ENCODE data around the gene SGSH.
A peak's percentile ranks its signal among the peaks of the same experiment; 100 is the strongest.

The SGSH gene

DNA sequence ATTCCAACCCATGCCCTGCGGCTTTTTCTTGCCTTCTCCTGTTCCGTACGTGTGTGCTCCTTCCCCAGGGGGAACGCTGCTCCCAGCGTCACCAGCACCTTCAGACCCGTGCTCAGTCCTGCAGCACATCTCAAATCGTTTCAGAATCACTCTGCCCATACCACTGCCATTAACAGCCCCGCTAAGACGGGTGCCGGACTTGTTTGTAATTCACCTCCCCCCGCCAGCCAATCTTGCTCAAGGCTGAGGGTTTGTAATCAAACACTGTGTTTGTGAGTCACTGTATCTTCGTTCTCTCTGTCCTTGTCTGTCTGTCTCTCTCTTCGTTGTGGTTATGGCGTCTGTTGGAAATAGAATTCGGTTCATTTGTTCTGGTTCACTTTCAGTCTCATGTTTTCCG lies 33.0 kb downstream of the SGSH start (continued):
- TF ChIP-seq PRDM10 (tag by site-specific recombination; IDR thresholded peaks at IDR 0.05) (no peak), ZNF791 (tag by site-specific recombination; IDR thresholded peaks at IDR 0.05) (no peak)

- ChIA-PET CTCF (interaction anchor here (0.5 to 1.0 kb wide), 2 partner anchors 9 to 81 kb away, joined by 3 read pairs; no protein-coding TSS in a partner anchor), POLR2A (no interaction called here)
- TF ChIP-seq ZNF514 (tag by site-specific recombination; IDR thresholded peaks at IDR 0.05), result no peak
- no peak for TF ChIP-seq ZNF791 (tag by site-specific recombination; IDR thresholded peaks at IDR 0.05)
- TF ChIP-seq YY2 (tag by site-specific recombination; IDR thresholded peaks at IDR 0.05), result no peak
- peak; percentile 66; the same call in 1 of the 2 replicates for TF ChIP-seq EGR2 (tag by site-specific recombination; IDR thresholded peaks at IDR 0.05; ENCODE audit: low read depth)
- Histone ChIP-seq H3K4me3 (ENCODE audit: low read depth, low read length) (no peak overlapping the region), H3K36me3 (ENCODE audit: control insufficient read depth in 2 of 2, insufficient read depth in 1 of 2, low read length in 2 of 2) (no peaks in the 10 kb centered on the region), H3K27ac (ENCODE audit: extremely low read depth, low read depth, low read length) (no peak overlapping the region), H3K9me3 (ENCODE audit: control insufficient read depth, insufficient read depth, low read depth, low read length) (no peaks in the 10 kb centered on the region), H3K4me1 (ENCODE audit: control insufficient read depth, insufficient read depth, low read length) (no peaks in the 10 kb centered on the region)
Observed at GRCh38 chr17:80185968-80186367, 34.2 kb downstream of the SGSH start.

DNA sequence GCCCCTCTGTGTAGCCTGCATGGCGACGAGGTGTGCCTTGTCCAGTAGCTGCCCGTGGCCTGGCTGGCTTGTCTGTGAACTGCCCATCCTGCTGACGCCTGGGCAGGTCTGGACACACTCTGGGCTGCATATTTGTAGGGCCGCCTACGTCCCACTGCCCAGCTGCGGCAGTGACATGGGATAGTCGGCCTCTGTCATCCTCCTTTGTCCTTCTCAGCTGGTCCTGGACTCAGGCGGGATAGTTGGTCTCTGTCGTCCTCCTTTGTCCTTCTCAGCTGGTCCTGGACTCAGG lies 35.8 kb downstream of the SGSH start:
- TF ChIP-seq ZSCAN16 (tag by site-specific recombination; IDR thresholded peaks at IDR 0.05) (no peak), EGR2 (tag by site-specific recombination; IDR thresholded peaks at IDR 0.05; ENCODE audit: low read depth) (no peak)
- CTCF ChIA-PET, result interaction anchor here (2.0 kb wide), 1 partner anchor 11 kb away, joined by 8 read pairs; no protein-coding TSS in a partner anchor
- Histone ChIP-seq H3K4me1 (ENCODE audit: control insufficient read depth, insufficient read depth, low read length) (no peaks in the 10 kb centered on the region), H3K36me3 (ENCODE audit: control insufficient read depth in 2 of 2, insufficient read depth in 1 of 2, low read length in 2 of 2) (no peaks in the 10 kb centered on the region), H3K4me3 (ENCODE audit: low read depth, low read length) (no peak overlapping the region), H3K27ac (ENCODE audit: extremely low read depth, low read depth, low read length) (no peak overlapping the region), H3K9me3 (ENCODE audit: control insufficient read depth, insufficient read depth, low read depth, low read length) (no peaks in the 10 kb centered on the region)
- POLR2A ChIA-PET, result interaction anchor here (0.5 kb wide), 1 partner anchor 35 kb away, joined by 9 read pairs; no protein-coding TSS in a partner anchor

DNA sequence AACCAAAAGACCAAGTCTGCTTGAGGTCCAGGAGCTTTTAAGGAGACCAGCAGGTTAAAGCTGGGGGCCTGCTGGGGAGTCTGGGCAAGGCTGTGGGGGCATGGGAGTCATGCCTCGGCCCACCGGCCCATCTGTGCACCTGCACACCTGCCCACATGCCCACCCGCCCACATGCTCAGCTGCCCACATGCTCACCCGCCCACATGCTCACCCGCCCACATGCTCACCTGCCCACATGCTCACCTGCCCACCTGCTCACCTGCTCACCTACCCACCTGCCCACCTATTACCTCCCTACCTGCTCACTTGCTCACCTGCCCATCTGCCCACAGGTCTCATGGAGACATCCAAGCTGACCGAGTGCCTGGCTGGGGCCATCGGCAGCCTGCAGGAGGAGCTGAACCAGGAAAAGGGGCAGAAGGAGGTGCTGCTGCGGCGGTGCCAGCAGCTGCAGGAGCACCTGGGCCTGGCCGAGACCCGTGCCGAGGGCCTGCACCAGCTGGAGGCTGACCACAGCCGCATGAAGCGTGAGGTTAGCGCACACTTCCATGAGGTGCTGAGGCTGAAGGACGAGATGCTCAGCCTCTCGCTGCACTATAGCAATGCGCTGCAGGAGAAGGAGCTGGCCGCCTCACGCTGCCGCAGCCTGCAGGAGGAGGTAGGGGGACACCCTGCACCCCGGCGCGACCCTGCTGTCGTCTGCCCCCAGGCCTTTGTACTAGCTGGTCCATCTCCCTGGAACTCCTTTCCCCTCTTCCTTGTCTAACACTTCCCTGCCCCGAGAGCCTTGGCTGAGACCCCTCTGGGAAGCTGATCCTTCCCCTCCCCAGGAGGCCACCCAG lies 36.3 kb downstream of the SGSH start:
- Histone ChIP-seq H3K27ac (ENCODE audit: extremely low read depth, low read depth, low read length) (no peak overlapping the region), H3K4me1 (ENCODE audit: control insufficient read depth, insufficient read depth, low read length) (no peaks in the 10 kb centered on the region), H3K4me3 (ENCODE audit: low read depth, low read length) (no peak overlapping the region), H3K36me3 (ENCODE audit: control insufficient read depth in 2 of 2, insufficient read depth in 1 of 2, low read length in 2 of 2) (no peaks in the 10 kb centered on the region), H3K9me3 (ENCODE audit: control insufficient read depth, insufficient read depth, low read depth, low read length) (no peaks in the 10 kb centered on the region)
- ChIA-PET POLR2A (interaction anchor here (0.5 kb wide), 1 partner anchor 35 kb away, joined by 9 read pairs; no protein-coding TSS in a partner anchor), CTCF (interaction anchor here (2.0 kb wide), 1 partner anchor 11 kb away, joined by 8 read pairs; no protein-coding TSS in a partner anchor)
- TF ChIP-seq ZFHX2 (tag by site-specific recombination; conservative IDR thresholded peaks at IDR 0.05) (peak; percentile 82), ZNF37A (tag by site-specific recombination; IDR thresholded peaks at IDR 0.05) (no peak), ZNF747 (tag by site-specific recombination; IDR thresholded peaks at IDR 0.05) (no peak), EGR2 (tag by site-specific recombination; IDR thresholded peaks at IDR 0.05; ENCODE audit: low read depth) (peak; percentile 92), ZNF23 (tag by site-specific recombination; IDR thresholded peaks at IDR 0.05; ENCODE audit: borderline replicate concordance) (no peak), ZNF549 (tag by site-specific recombination; IDR thresholded peaks at IDR 0.05) (no peak), ZNF529 (tag by site-specific recombination; IDR thresholded peaks at IDR 0.05; ENCODE audit: insufficient replicate concordance) (no peak), ZNF701 (tag by site-specific recombination; IDR thresholded peaks at IDR 0.05) (no peak), ZEB2 (tag by site-specific recombination; IDR thresholded peaks at IDR 0.05) (peak; percentile 83)
- TF ChIP-seq, protein P1, sequence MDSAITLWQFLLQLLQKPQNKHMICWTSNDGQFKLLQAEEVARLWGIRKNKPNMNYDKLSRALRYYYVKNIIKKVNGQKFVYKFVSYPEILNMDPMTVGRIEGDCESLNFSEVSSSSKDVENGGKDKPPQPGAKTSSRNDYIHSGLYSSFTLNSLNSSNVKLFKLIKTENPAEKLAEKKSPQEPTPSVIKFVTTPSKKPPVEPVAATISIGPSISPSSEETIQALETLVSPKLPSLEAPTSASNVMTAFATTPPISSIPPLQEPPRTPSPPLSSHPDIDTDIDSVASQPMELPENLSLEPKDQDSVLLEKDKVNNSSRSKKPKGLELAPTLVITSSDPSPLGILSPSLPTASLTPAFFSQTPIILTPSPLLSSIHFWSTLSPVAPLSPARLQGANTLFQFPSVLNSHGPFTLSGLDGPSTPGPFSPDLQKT (IDR thresholded peaks at IDR 0.05; ENCODE audit: borderline replicate concordance, low read depth, low read length), result no peak

Data from HEK293 (cell line).